Chondrocyte (in vitro differentiated cells): ENCODE measurements around the gene PCDHA5. TPM values are rescaled to one million over a fixed set of nuclear protein-coding genes. Genes with fewer than 3 reads are reported as not detected.
"Not testable (repeated sequence)": the region's sequence is repeated elsewhere in the genome, so short reads cannot be mapped to it uniquely, and the experiment has no call there.

Experiments used
- DNase-seq: peaks from one replicate; pipeline ENCODE4 v3.0.0; 2021; ENCODE audit warnings: mixed read lengths, low spot score
- H3K27ac Mint-ChIP-seq: one replicate; pipeline ENCODE4 v1.8.0; 2021; ENCODE audit warnings: mild to moderate bottlenecking, moderate library complexity, mixed read lengths; ENCODE audit not compliant: unreplicated experiment
- H3K27me3 Mint-ChIP-seq: 2 replicates; pipeline ENCODE4 v1.8.0; 2021; ENCODE audit warnings: low read depth, mixed read lengths
- H3K36me3 Mint-ChIP-seq: 2 replicates; pipeline ENCODE4 v1.8.0; 2021; ENCODE audit warnings: low read depth, mixed read lengths
- H3K4me1 Mint-ChIP-seq: 2 replicates; pipeline ENCODE4 v1.8.0; 2021; ENCODE audit warnings: low read depth, mild to moderate bottlenecking, mixed read lengths
- H3K4me3 Mint-ChIP-seq: one replicate; pipeline ENCODE4 v1.8.0; 2021; ENCODE audit warnings: mild to moderate bottlenecking, moderate library complexity, mixed read lengths; ENCODE audit not compliant: unreplicated experiment
- H3K9me3 Mint-ChIP-seq: 2 replicates; pipeline ENCODE4 v1.8.0; 2021; ENCODE audit warnings: low read depth, mixed read lengths
- total RNA-seq: library from RNA; stranded (reverse); gene quantifications from 3 replicates; pipeline ENCODE4 v1.2.1, GENCODE V29; 2021
- TF ChIP-seq, protein P1 (sequence below): fragments of 200-600 bp; sonication (generic); IDR thresholded peaks from 2 replicates; pipeline ENCODE4 v1.5.0; 2021; ENCODE audit warnings: antibody characterized with exemption, mild to moderate bottlenecking, moderate library complexity

PCDHA5 gene
- total RNA-seq, 1 donor from 2014 or later, result 0.32 TPM

DNA sequence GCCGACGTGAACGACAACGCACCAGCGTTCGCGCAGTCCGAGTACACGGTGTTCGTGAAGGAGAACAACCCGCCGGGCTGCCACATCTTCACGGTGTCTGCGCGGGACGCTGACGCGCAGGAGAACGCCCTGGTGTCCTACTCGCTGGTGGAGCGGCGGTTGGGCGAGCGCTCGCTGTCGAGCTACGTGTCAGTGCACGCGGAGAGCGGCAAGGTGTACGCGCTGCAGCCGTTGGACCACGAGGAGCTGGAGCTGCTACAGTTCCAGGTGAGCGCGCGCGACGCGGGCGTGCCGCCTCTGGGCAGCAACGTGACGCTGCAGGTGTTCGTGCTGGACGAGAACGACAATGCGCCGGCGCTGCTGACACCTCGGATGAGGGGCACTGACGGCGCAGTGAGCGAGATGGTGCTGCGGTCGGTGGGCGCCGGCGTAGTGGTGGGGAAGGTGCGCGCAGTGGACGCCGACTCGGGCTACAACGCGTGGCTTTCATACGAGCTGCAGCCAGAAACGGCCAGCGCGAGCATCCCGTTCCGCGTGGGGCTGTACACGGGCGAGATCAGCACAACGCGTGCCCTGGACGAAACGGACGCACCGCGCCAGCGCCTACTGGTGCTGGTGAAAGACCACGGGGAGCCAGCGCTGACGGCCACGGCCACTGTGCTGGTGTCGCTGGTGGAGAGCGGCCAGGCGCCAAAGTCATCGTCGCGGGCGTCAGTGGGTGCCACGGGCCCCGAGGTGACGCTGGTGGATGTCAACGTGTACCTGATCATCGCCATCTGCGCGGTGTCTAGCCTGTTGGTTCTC, 28.6 kb downstream of the PCDHA5 start:
- H3K9me3 Mint-ChIP-seq, H3K27ac Mint-ChIP-seq, DNase-seq, H3K36me3 Mint-ChIP-seq, H3K4me1 Mint-ChIP-seq, H3K4me3 Mint-ChIP-seq, H3K27me3 Mint-ChIP-seq: not testable (repeated sequence)

DNA sequence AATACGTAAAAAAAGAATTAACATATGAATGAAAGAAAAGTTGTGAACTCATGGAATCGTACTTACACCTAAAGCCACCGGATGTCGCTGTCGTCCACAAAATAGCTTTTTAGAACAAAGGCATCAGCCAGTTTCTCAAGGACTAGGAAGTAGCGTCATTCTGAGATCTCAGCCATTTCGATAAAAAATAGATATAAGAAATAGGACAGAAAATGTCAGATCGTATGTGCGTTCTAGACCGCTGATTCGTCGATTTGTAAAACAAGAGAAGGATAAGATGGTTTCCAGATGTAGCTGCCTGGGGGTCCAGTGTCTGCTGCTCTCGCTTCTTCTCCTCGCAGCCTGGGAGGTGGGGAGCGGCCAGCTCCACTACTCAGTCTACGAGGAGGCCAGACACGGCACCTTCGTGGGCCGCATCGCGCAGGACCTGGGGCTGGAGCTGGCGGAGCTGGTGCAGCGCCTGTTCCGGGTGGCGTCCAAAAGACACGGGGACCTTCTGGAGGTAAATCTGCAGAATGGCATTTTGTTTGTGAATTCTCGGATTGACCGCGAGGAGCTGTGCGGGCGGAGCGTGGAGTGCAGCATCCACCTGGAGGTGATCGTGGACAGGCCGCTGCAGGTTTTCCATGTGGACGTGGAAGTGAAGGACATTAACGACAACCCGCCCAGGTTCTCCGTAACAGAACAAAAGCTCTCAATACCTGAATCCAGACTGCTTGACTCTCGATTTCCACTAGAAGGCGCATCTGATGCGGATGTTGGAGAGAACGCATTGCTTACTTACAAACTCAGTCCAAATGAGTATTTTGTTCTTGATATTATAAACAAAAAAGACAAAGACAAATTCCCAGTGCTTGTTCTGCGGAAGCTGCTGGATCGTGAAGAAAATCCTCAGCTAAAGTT, 34.6 kb downstream of the PCDHA5 start, which contains the start of gene PCDHA10:
PCDHA10 (plus strand) TSS at position 126 of the 903 bp plus-strand sequence; CDS start at position 278, 152 bp downstream.
- no peak for DNase-seq
- peaks cover 18% of the 10 kb centered on the region for H3K36me3 Mint-ChIP-seq
- peaks cover 8% of the 10 kb centered on the region for H3K9me3 Mint-ChIP-seq
- peaks cover 8% of the 10 kb centered on the region for H3K4me1 Mint-ChIP-seq
- H3K27me3 Mint-ChIP-seq, result no peaks in the 10 kb centered on the region
- H3K27ac Mint-ChIP-seq, result peak within 1 kb of the TSS; percentile 92
- H3K4me3 Mint-ChIP-seq, result peak within 1 kb of the TSS; percentile 73
- TF ChIP-seq, protein P1, sequence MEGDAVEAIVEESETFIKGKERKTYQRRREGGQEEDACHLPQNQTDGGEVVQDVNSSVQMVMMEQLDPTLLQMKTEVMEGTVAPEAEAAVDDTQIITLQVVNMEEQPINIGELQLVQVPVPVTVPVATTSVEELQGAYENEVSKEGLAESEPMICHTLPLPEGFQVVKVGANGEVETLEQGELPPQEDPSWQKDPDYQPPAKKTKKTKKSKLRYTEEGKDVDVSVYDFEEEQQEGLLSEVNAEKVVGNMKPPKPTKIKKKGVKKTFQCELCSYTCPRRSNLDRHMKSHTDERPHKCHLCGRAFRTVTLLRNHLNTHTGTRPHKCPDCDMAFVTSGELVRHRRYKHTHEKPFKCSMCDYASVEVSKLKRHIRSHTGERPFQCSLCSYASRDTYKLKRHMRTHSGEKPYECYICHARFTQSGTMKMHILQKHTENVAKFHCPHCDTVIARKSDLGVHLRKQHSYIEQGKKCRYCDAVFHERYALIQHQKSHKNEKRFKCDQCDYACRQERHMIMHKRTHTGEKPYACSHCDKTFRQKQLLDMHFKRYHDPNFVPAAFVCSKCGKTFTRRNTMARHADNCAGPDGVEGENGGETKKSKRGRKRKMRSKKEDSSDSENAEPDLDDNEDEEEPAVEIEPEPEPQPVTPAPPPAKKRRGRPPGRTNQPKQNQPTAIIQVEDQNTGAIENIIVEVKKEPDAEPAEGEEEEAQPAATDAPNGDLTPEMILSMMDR, result peak; percentile 75

DNA sequence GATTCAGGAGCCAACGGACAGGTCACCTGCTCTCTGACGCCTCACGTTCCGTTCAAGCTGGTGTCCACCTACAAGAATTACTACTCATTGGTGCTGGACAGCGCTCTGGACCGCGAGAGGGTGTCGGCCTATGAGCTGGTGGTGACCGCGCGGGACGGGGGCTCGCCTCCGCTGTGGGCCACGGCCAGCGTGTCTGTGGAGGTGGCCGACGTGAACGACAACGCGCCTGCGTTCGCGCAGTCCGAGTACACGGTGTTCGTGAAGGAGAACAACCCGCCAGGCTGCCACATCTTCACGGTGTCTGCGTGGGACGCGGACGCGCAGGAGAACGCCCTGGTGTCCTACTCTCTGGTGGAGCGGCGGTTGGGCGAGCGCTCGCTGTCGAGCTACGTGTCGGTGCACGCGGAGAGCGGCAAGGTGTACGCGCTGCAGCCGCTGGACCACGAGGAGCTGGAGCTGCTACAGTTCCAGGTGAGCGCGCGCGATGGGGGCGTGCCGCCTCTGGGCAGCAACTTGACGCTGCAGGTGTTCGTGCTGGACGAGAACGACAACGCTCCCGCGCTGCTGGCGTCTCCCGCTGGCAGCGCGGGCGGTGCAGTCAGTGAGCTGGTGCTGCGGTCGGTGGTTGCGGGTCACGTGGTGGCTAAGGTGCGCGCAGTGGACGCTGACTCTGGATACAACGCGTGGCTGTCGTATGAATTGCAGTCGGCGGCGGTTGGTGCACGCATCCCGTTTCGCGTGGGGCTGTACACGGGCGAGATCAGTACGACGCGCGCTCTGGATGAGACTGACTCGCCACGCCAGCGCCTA, 36.0 kb downstream of the PCDHA5 start:
- H3K4me3 Mint-ChIP-seq, result no peak overlapping the region
- no peak overlapping the region for H3K27ac Mint-ChIP-seq
- TF ChIP-seq, protein P1, result no peak
- peaks cover 15% of the 10 kb centered on the region for H3K9me3 Mint-ChIP-seq
- H3K4me1 Mint-ChIP-seq, result peaks cover 8% of the 10 kb centered on the region
- H3K36me3 Mint-ChIP-seq, result peaks cover 26% of the 10 kb centered on the region
- peak; percentile 92 for DNase-seq
- H3K27me3 Mint-ChIP-seq, result no peaks in the 10 kb centered on the region

DNA sequence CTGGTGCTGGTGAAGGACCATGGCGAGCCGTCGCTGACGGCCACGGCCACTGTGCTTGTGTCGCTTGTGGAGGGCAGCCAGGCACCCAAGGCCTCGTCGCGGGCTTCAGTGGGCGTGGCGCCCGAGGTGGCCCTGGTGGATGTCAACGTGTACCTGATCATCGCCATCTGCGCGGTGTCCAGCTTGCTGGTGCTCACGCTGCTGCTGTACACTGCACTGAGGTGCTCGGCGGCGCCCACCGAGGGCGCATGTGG, 36.5 kb downstream of the PCDHA5 start:
- Mint-ChIP-seq H3K36me3 (peaks cover 26% of the 10 kb centered on the region), H3K27me3 (no peaks in the 10 kb centered on the region), H3K27ac (no peak overlapping the region), H3K9me3 (peaks cover 15% of the 10 kb centered on the region), H3K4me3 (no peak overlapping the region), H3K4me1 (peaks cover 8% of the 10 kb centered on the region)
- no peak for DNase-seq
- TF ChIP-seq, protein P1, result no peak

DNA sequence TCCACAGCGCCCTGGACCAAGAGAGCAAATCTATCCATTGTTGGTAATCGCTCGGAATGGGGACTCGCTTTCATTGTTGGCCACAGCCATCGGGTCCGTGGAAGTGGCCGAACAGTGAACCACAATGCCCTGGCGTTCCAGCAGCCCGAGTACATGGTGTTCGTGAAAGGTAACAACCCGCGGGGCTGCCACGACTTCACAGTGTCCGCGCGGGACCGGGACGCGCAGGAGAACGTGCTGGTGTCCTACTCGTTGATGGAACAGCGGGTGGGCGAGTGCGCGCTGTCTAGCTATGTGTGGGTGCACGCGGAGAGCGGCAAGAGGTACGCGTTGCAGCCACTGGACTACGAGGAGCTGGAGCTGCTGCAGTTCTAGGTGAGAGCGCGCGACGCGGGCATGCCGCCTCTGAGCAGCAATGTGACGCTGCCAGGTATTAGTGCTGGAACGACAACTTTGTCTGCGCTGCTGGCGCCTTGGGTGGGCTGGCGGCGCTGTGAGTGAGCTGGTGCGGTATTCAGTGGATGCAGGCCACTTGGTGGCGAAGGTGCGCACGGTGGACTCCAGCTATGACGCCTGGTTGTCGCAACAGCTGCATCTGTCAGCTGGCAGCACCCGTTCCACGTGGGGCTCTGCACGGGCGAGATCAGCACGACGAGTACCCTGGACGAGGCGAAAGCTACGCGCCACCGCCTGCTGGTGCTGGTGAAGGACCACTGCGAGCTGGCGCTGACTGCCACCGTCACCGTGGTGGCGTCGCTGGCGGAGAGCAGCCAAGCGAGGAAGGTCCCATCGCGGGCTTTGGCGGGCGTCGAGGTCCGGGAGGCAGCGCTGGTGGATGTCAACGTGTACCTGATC, 41.3 kb downstream of the PCDHA5 start:
- H3K4me3 Mint-ChIP-seq, result no peak overlapping the region
- no peak for DNase-seq
- peaks cover 17% of the 10 kb centered on the region for H3K36me3 Mint-ChIP-seq
- TF ChIP-seq, protein P1, result no peak
- H3K27me3 Mint-ChIP-seq, result no peaks in the 10 kb centered on the region
- no peaks in the 10 kb centered on the region for H3K4me1 Mint-ChIP-seq
- H3K9me3 Mint-ChIP-seq, result peaks cover 8% of the 10 kb centered on the region
- H3K27ac Mint-ChIP-seq, result no peak overlapping the region
